GM18907 (cell line): ENCODE results near the gene TTLL10.

ENCODE experiments used
- ATAC-seq: cut with Tn5 transposase; IDR thresholded peaks from one replicate; pipeline ENCODE4 v1.9.1; 2021; ENCODE audit warnings: mild to moderate bottlenecking, moderate library complexity; ENCODE audit not compliant: unreplicated experiment

Gene TTLL10

GRCh38 chr1:1244192-1244811 lies 70.6 kb downstream of the TTLL10 start:
- no peak for ATAC-seq

- ATAC-seq: no peak
These were observed 71.6 kb downstream of the TTLL10 start for GRCh38 chr1:1245178-1245816.

GRCh38 chr1:1245817-1246576 lies 72.3 kb downstream of the TTLL10 start:
- no peak for ATAC-seq

- no peak for ATAC-seq
These were observed 73.1 kb downstream of the TTLL10 start, which contains the start of gene C1QTNF12 for GRCh38 chr1:1246577-1247340. Gene C1QTNF12, minus strand, starts transcription at chr1:1246722. Its CDS starts 32 bp downstream, at chr1:1246690.

GRCh38 chr1:1247341-1247913 lies 73.7 kb downstream of the TTLL10 start:
- no peak for ATAC-seq
